DMS 273 treated with DMSO at 0.1 percent for 48 hours (cell line): Measurements from ENCODE around the gene SCN11A.
"Not testable (repeated sequence)": the region's sequence is repeated elsewhere in the genome, so short reads cannot be mapped to it uniquely, and the experiment has no call there.

Experiments
- DNase-seq: peaks from one replicate; lab custom pipeline; 2025; lab: John Stamatoyannopoulos, UW

SCN11A gene

DNA sequence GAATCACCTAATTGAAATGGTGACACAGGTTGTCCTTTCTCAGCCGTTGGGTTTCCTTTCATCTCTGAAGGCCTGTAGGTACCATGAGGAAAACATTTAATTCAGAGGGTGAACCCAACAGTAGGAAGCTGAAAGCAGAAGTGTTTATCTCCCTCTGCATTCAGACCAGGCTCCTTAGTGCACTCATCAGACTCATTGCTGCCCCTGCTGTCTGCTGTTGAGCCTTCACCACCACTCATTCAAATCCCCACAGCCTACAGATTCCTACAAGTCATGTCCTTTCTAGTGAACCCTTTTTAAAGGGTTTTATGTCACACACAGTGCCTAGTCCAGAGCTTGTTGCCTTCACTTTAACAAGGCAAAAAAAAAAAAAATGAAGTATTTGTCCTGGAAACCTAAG lies 13.5 kb upstream of the SCN11A start:
- DNase-seq = no peak

DNA sequence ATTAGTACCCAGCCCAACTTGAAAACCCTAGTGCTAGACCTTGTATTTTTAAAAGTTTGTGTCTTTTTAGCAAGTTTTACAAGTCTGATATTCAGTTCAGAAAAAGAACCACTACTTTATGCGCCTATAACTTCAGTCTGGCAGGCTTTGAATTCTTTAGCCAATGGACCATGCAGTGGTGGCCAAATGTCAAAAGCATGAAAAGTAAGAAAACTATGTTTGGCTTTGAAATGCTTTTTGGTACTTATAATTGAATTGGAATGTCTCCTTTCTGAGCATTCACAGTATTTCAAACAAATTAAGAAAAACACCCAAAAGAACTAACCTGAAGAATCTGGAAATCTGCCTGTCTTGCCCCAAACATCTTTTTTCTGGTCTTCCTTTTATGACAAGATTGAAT lies 12.9 kb upstream of the SCN11A start:
- no peak for DNase-seq

DNA sequence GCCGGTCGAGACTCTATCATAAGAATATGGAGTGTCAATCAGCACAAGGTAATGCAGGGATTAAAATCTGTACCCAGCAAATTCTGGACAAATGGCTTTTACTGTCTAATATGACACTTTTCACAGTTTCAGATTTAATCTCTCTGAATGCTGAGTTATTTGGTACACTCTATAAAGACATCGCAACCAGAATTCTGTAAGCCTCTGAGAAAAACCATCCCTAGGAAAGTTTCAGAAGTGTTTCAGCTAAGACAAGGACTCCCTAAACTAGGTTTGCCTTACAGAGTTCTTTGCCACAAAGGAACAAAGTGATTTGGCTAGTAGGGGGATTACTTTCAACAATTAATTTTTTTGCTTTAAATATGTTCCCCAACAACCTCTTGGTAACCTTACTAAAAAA lies 11.4 kb upstream of the SCN11A start:
- no peak for DNase-seq

DNA sequence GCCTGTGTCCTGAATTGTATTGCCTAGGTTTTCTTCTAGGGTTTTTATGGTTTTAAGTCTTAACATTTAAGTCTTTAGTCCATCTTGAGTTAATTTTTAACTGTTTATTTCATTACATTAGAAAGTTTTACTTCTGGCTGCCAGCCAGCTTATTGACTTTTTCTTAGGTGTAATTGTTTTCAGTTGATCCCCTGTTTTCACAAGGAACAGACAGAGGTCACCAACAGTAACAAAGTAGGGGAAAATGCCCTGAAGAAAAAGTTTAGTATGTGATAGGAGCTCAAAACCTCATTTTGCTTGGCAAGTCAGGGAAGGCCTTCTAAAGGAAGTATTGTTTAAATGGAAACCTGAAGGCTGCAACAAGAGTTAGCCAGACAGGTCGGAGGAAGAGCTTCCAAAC lies 10.4 kb upstream of the SCN11A start:
- no peak for DNase-seq

DNA sequence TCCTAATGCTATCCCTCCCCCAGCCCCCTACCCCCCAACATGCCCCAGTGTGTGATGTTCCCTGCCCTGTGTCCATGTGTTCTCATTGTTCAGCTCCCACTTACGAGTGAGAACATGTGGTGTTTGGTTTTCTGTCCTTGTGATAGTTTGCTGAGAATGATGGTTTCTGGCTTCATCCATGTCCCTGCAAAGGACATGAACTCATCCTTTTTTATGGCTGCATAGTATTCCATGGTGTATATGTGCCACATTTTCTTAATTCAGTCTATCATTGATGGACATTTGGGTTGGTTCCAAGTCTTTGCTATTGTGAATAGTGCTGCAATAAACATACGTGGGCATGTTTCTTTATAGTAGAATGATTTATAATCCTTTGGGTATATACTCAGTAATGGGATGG lies 9.5 kb upstream of the SCN11A start:
- not testable (repeated sequence) for DNase-seq

DNA sequence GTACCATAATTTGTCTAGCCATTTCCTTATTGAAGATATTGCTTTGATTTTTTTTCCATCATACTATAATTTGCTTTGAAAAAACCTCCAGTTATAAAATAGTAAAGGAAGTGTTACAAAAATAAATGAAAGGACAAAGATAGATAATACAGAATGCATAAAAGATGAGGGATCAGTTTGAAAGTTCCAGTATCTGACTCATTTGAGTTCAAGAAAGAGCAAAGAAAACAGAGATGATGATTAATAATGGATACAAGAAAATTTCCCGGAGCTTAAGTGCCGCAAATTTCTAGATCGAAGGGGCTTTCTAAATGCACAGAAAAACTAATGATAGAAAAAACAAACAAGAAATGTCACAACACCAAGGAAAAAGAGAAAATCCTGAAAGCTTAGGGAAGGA lies 4.4 kb upstream of the SCN11A start:
- DNase-seq = no peak

DNA sequence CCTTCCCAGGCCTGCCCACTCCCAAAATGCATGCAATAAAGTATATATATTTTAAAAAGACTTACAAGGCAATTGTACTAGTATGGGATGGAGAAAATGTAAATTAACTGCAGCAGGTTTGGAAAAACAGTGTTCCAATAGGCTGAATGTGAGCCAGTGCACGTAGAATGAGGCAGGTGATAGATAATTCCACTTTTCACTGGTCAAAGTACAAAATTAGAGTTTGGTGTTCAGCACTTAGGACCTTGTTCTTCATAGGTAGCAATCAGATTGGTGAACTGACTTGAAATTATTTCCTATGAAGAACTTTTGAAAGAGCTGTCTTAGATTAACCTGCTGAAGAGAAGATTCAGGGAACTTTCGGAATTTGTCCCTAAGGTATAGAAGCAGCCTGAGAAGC lies 2.0 kb upstream of the SCN11A start:
- DNase-seq = no peak

DNA sequence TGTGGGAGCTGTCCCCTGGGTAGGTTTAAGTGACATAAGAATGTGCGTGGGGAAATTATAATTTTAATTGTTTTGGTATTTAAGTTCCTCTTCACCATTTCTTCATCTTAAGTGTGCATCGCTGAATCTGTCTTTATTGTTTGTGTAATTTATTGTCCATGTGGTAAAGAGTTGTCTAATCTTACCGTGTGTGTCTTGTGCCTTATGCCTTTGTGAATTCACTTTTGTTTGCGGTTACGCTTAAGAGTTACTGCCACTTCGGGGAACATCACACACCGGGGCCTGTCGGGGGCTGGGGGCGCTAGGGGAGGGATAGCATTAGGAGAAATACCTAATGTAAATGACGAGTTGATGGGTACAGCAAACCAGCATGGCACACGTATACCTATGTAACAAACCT lies 839 bp upstream of the SCN11A start:
- DNase-seq = no peak

DNA sequence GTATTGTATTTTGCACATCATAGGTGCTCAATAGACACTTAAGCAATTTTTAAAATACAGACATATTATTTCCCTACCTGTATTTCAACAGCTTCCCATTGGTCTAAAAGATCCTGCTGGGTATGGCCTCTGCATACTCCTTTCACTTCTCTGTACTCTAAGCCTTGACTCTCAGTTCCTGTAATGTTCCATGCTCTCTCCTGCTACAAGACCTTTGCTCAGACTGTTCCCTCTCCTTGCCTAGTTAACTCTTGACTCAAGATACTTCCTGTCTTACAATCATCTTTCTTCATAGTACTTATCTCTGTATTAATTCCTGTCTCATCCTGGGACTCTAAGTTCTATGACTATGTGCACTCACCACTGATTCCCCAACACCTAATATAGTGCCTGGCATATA lies 1.7 kb downstream of the SCN11A start:
- DNase-seq = no peak

DNA sequence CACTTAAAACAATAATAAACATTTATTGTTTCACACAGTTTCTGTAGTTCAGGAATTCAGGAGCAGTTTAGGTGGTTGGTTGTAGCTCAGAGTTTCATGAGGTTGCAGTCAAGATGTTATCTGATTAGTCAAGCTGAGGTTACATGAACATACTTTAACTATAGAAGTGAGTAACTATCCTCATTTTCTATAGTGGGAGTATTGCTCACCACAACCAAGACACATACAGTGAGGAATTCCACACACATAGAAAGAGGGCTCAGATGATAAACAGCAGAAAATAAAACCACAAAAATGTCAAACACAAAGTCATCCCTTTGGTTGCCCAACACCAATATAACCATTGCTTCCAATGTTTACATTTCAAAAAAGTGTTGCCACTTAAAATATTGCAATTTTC lies 13.6 kb downstream of the SCN11A start:
- DNase-seq = no peak

DNA sequence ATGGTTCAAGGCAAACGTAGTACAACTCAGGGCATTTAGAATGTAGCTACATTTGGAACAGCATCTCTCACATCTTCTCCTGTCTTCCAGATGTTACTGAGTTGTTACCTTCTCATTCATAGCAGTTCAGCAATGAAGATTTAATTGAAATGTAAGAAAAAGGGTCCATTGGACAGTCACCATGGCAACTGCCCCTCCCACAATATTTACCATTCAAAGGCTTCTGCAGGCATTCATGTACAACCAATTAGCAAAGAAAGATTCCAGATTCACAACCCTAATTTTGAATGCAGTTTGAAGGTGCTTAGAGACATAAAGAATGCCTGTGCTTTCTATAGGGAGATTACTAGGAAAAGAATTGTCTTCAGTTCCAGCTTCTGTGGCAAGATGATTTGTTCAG lies 22.2 kb downstream of the SCN11A start:
- no peak for DNase-seq

DNA sequence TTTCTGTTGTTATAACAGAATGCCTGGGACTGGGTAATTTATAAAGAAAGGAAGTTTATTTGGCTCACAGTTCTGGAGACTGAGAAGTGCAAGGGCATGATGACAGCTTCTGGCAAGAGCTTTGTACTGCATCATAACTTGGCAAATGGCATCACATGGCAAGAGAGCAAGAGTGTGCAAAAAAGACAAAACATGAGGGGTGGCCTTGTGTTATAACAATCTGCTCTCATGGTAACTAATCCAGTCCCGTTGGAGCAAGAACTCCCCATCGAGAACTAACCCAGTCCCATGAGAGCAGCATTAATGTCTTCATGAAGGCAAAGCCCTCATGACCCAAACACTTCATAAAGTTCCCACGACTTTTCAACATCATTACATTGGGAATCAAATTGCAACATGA lies 23.2 kb downstream of the SCN11A start:
- DNase-seq = no peak

DNA sequence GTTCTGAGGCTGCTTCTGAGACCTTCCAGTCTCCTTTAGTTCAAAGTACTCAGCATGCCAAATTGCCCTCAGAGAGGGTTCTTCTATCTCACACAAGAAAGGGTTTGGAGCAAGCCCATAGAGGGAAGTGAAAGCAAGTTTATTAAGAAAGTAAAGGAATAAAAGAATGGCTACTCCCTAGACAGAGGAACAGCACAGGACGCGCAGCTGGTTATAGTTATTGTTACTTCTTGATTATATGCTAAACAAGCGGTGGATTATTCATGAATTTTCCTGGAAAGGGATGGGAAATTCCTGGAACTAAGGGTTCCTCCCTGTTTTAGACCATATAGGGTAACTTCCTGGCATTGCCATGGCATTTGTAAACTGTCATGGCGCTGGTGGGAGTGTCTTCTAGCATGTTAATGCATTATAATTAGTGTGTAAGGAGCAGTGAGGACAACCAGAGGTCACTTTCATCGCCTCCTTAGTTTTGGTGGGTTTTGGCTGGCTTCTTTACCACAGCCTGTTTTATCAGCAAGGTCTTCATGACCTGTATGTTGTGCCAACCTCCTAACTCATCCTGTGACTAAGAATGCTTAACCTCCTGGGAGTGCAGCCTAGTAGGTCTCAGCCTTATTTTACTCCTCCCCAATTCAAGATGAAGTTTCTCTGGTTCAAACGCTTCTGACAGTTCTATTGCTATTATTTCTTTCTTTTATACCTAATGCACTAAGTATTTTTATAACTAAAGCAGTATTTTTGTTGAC lies 26.3 kb downstream of the SCN11A start:
- DNase-seq = no peak

DNA sequence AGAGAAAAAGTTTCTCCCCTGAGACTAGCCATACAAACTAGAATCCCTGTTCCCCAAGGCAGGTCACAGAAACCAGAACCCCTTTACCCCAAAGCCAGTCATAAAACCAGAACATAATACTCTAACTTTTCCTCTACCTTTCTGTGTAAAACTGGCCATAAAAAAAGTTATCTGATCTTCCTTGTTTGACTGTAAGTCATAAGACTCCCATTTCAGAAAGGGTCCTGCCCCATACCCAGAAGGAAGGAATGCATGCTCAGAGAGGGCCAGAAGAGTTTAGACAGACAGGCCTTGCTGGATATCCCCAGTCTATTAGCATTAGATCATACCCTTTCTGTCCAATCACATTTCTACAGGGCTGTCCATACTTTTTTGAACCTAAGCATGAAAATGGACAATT lies 27.2 kb downstream of the SCN11A start:
- DNase-seq = no peak

DNA sequence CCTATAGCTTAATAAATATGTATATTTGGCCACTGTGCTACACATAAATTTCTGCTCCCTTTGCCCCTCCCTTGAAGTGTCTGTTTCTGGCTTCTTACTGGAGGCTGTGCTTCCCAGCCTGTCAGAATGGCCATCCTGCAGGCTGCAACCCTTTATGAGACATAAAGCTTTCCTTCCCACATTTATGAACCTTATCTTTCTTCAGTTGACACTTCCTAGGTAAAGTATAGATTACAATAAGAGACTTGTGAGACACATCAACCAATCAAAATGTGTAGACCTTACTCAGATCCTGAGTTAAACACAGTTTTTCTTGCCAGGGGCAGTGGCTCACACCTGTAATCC lies 29.5 kb downstream of the SCN11A start:
- no peak for DNase-seq

DNA sequence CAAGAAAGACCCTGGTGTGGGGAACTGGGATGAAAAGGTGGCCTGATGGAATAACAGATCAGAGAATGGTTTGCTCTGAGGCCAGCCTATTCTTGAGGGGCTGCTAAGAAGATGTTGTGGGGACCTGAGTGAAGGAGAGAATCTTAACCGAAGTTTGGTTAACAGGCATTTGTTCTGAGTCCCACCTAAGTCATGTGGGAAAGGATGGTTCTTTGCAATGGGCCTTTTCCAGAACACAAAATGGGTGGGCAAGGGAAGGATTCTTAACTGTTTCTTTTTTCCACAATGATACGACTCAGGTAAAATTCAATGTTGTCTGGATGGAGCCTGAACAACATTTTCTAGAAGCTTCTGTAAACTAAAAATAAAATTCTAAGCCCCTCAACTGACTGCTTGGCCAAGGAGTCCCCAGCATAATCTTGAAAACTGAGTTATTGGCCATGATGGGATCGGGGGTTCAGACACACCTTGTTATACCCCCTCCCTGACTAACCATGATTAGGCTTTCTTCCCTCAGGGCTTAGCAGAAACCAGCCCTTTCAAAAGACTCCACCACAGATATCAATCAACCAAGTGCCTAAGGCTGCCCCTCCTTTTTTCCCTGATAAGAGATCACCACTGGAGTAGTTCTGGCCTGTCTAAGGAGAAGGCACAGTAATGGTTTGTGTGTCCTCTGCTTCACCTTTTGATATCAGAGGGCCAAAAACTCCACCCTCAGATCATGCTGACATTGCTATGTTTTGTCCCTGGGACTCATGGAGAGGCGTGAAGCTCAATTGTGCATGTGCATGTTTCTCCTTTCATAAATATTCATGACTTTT lies 30.1 kb downstream of the SCN11A start:
- DNase-seq = no peak

DNA sequence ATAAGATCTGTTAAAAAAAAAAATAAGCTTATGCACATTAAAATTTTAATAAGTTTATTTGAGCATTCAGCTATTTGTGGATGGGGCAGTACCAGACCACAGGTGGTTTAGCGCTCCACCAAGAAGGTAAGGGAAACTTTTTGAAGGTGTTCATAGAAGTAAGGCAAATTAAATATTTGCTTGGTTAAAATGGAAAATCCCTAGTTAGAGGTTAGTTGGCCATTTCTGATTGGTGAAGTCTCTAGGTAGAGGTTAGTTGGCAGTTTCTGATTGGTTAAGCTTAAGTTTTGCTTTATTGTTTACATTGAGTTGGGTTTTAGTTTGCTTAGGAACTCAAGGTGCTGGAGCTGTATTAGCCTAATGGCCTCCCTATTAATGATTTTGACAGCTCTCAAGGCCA lies 30.7 kb downstream of the SCN11A start:
- DNase-seq = no peak

DNA sequence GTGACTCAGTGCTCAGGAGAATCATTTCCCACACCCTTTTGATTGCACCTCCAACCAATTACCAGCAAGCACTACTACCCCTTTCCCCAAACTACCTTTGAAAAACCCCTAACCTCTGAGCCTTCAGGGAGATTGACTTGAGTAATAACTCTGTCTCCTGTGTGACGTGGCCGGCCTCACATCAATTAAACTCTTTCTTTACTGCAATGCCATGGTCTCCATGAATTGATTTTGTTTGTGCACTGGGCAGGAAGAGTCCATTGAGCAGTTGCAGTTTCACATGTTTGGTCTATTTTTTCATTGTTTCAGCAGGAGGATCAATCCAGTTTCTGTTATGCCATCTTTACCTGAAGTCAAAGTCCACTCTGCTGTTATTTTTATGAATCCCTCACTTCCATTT lies 32.4 kb downstream of the SCN11A start:
- no peak for DNase-seq

DNA sequence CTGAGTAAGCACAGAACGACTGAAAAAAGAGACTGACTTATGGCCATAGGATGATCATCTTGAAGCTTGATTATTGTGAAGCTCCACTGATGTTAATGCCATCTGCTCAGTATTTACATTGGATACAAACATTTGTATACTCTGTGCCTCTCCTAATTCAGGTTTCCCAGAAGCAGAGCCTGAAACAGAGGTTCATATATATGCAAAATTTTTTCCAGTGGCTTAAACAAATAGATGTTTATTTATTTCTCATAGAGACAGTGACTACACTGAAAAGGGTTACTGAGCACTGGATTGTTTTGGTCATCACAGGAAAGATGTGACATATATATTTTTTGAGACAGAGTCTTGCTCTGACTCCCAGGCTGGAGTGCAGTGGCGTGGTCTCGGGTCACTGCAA lies 36.3 kb downstream of the SCN11A start:
- no peak for DNase-seq

DNA sequence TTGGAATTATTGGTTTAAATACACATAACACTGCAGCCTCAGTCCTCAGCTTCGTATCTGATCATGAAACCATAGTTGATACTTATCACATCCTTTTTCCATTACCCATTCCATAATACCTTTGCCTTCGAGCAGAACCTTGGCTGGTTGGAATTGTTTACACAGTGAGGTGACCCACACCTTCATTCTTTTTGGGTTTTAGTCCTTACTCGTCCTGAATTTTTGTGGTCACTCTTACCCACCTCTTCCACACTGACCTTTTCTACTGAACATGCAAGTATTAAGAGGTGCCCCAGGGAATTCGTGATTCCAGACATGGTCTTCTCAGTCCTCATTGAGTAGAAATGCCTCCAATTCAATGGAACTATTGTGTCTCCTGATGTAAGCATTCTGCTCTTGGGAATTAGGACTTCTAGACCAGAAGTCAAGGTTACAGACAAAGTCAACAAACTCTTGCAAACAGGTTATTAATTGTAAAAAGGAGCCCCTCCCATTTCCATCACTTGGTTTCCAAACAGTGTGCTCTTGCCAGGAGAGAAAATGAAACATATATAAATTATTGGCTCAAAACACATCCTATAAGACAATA lies 37.7 kb downstream of the SCN11A start:
- DNase-seq = no peak

DNA sequence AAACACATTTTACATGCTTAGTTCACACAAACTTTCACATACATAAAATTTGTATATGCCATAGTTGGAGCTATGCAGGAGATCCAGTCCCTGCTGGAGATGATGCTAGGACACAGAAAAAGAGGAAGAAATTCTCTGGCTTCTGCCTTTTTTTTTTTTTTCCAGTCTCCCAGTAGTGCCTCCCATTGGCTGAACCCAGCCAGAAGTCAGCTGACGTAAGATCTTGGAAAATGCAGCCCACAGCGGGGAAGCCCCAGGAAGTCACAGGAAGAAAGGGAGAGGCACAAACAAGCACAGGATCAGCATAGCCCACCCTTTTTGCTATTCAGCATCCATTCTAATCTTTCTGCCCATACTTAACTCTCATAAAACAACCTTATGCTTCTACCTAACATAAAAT lies 38.5 kb downstream of the SCN11A start:
- no peak for DNase-seq

DNA sequence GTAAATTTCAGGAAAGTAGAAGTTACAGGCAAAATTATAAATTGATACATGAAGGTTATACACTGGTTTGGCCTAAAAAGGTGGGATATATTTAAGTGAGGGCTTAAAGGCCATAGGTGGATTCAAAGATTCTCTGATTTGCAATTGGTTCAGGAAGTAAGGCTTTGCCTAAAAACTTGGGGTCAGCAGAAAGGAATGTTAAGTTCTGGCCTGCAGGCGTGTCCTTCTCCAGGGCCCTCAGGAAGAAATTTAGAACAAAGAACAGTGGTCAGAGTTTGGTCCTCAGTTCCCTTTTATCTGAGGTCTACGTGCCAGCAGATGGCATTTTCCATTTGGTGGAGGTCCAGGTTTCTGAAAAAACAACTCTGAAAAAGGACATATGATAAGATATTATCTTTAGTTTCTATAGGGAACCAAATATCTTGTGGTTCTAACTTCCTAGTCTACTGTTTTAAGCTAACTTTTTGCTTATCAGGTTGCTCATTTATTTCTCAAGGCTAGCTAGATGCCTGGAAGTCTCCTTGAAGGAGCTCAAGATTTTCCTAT lies 40.5 kb downstream of the SCN11A start:
- DNase-seq = no peak

DNA sequence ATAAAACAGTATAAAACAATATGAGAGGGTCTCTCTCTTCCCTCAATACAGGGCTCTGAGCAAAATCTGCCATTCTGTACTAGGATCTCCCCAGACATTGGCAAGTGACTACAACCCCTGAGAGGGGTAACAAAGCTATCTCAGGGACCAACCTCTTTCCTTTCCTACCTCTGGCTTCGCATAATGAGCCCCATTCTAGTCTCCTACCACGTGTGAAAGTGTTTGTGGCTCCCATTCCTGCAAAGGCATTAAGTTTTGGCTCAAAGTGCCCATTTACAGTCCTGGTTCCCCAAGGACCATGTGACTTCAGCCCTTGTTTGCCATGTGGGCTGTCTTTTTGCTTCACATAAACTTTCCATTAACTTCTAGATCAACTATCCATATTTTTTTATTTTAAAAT lies 46.4 kb downstream of the SCN11A start:
- DNase-seq = no peak
